AG04450 (cell line): Measurements from ENCODE around the gene EMCN. TPM values are rescaled to one million over a fixed set of nuclear protein-coding genes. Genes with fewer than 3 reads are reported as not detected.

ENCODE experiments used
- CTCF ChIA-PET: fragments of 300-600, 350-600 bp; formaldehyde crosslinking; extraction: SDS; loops from one replicate; lab custom pipeline; 2022; ENCODE audit warnings: antibody characterized with exemption, inconsistent platforms; lab: Charles Lee
- POLR2A ChIA-PET: fragments of 350-600 bp; formaldehyde crosslinking; extraction: SDS; loops from one replicate; lab custom pipeline; 2021; ENCODE audit warnings: antibody characterized with exemption, inconsistent platforms; lab: Yijun Ruan, JAX
- DNase-seq: peaks from one replicate; pipeline ENCODE4 v3.0.0-alpha.2; 2011; ENCODE audit warnings: low read depth, low spot score
- H3K27ac ChIP-seq: one replicate; pipeline ENCODE4 v1.5.1; 2012; ENCODE audit warnings: low read depth, low read length, control low read depth
- H3K27me3 ChIP-seq: one replicate; pipeline ENCODE4 v1.6.0; 2012; ENCODE audit warnings: low read length; ENCODE audit not compliant: control insufficient read depth, insufficient read depth
- H3K4me3 ChIP-seq: 2 replicates; pipeline ENCODE4 v1.5.1; 2011; ENCODE audit warnings: mild to moderate bottlenecking, low read depth, low read length, control low read depth
- H3K9me3 ChIP-seq: 2 replicates; pipeline ENCODE4 v1.5.1; 2012; ENCODE audit warnings: low read length; ENCODE audit not compliant: control insufficient read depth, insufficient read depth
- CTCF ChIP-seq: IDR thresholded peaks from 2 replicates; pipeline ENCODE4 v1.5.1; 2011; ENCODE audit warnings: low read depth, low read length, control low read depth, inconsistent platforms
- polyA plus RNA-seq: library from polyadenylated mRNA; depleted of rRNA; stranded (reverse); fragments of >200 nt; gene quantifications from 2 replicates; pipeline ENCODE4 v1.2.3, GENCODE V29; 2011

The EMCN gene
- polyA plus RNA-seq, 1 experiment = not detected

DNA sequence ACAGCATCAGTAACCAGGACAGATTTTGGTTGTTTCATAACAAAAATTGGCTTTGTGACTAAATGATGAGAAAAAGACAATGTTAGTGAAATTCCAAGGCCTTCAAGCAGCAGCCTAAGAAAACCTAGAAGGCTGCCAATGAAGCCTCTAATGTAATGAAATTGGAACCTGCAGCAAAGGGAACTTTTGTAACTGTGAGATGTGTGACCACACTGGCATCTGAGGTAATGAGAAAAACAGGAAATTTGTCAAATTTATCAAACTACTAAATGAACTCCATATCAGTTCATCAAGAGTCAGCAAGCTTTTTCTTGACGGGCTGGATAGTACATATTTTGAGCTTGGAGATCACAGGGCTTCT, 30.4 kb upstream of the EMCN start:
- TF ChIP-seq CTCF = no peak
- H3K4me3 ChIP-seq = no peak overlapping the region
- H3K27me3 ChIP-seq = no peaks in the 10 kb centered on the region
- POLR2A ChIA-PET = no interaction called here
- H3K9me3 ChIP-seq = no peaks in the 10 kb centered on the region
- CTCF ChIA-PET = interaction anchor here (1.1 kb wide), 1 partner anchor 1471 kb away, joined by 3 read pairs; no protein-coding TSS in a partner anchor
- H3K27ac ChIP-seq = no peak overlapping the region
- no peak for DNase-seq

- H3K27me3 ChIP-seq = no peaks in the 10 kb centered on the region
- no peaks in the 10 kb centered on the region for H3K9me3 ChIP-seq
- DNase-seq = no peak
- TF ChIP-seq CTCF = no peak
- CTCF ChIA-PET = interaction anchor here (1.1 kb wide), 1 partner anchor 1472 kb away, joined by 3 read pairs; no protein-coding TSS in a partner anchor
- POLR2A ChIA-PET = no interaction called here
- no peak overlapping the region for H3K4me3 ChIP-seq
- no peak overlapping the region for H3K27ac ChIP-seq
Measured at GRCh38 chr4:100547541-100548199, 29.8 kb upstream of the EMCN start.

DNA sequence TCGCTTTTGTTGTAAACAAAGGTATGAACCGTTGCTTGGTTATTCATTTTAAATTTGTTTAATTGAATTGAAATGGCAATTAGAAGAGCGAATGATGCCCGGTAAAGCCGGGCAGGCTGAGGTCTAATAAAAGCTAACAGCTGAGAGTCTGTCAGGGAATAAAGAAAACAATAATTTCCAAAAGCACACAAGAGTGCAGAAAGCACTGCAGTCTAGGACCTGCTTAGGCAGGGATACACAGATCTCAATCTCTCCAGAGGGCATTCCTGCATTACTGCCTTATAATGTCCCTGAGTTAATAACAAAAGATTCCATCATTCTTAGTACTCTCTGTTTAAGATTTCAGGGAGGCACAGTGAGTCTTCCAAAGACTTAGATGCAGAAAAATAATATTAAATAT, 27.6 kb upstream of the EMCN start:
- no peak overlapping the region for H3K27ac ChIP-seq
- no peak for TF ChIP-seq CTCF
- ChIA-PET CTCF (no interaction called here), POLR2A (no interaction called here)
- H3K4me3 ChIP-seq = no peak overlapping the region
- no peaks in the 10 kb centered on the region for H3K9me3 ChIP-seq
- H3K27me3 ChIP-seq = peaks cover 2% of the 10 kb centered on the region
- DNase-seq = no peak

- ChIA-PET POLR2A (no interaction called here), CTCF (no interaction called here)
- H3K9me3 ChIP-seq = no peaks in the 10 kb centered on the region
- H3K27me3 ChIP-seq = peaks cover 5% of the 10 kb centered on the region
- DNase-seq = no peak
- H3K4me3 ChIP-seq = no peak overlapping the region
- H3K27ac ChIP-seq = no peak overlapping the region
- no peak for TF ChIP-seq CTCF
Measured at GRCh38 chr4:100540131-100540530, 22.3 kb upstream of the EMCN start.

DNA sequence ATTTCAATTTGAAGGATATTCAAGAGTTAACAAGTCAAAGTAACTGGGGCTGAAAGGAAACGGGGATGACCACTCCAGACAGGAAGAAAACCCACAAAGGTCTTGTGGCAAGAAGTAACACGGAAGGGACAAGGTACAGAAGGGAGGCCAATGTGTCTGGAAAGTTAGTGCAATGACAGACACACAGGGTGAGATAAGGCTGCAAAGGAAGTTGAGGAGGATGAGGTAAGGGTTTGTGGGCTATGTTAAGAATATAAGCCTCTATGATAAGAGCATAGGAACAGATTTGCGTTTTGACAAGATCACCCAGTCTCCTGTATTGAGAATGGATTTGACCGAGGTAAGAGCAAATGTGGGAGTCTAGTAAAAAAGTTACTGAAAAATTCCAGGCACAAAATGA, 21.9 kb upstream of the EMCN start:
- Histone ChIP-seq H3K4me3 (no peak overlapping the region), H3K27me3 (peaks cover 5% of the 10 kb centered on the region), H3K9me3 (no peaks in the 10 kb centered on the region), H3K27ac (no peak overlapping the region)
- ChIA-PET POLR2A (no interaction called here), CTCF (no interaction called here)
- no peak for TF ChIP-seq CTCF
- no peak for DNase-seq
